Effector CD4-positive, alpha-beta T cell (primary cell): ENCODE data around the gene PRDX3.
"Not testable (repeated sequence)": the region's sequence is repeated elsewhere in the genome, so short reads cannot be mapped to it uniquely, and the experiment has no call there.

Experiments
- DNase-seq: peaks from one replicate; pipeline ENCODE4 v3.0.0-alpha.2; 2020

The PRDX3 gene

DNA sequence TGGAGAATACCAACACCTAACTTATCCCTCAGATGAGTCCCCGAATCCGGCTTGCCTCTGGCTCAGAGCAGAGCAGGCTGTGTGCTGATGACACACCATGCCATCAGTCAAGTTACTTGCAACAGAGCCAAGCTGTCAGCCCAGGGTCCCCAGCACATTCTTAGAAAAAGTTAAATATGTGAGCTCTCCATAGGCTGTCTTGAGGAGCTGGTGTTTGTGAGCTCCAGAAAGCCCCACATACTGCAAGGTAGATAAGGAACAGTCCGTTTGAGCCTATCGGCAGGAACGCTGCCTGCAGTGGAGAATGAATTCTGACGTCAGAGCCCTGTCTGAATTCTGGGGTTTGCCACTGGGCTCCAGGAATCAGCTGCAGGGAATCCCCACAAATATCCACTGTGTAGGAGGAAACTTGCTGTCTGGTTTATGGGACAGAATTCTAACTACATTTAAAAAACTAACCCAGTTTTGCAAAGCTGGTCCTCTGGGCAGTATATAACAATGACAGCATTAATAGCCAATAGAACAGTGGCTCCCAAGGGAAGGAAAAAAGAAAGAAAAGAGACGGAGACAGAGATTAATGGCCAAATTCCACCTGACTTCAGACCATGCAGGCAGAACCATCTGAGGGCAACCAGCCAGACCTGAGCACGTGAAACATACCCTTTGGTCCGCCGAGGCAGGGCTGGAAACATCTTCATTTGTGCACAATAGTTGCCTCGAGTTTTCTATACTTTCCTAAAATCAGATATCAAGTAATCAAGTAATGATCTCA, 16.7 kb downstream of the PRDX3 start:
- no peak for DNase-seq

DNA sequence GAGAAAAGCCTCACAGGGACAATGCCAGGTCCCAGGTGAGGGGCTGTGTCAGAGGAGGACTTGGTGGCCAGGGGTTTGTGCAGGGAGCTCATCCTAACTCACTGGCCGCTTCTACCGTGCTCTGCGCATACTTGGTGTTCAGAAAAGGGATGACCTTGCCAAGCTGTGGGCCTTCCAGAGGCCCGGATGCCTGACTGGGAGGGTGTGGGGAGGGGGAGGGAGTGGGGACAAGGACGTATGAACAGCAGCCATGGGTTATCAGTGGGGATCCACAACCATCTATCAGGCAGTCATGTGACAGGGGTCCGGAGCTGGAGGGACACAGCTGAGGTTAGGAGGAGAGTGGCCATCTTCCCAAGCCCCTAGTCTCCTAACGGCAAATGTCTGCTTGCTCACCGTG, 19.3 kb downstream of the PRDX3 start:
- no peak for DNase-seq

DNA sequence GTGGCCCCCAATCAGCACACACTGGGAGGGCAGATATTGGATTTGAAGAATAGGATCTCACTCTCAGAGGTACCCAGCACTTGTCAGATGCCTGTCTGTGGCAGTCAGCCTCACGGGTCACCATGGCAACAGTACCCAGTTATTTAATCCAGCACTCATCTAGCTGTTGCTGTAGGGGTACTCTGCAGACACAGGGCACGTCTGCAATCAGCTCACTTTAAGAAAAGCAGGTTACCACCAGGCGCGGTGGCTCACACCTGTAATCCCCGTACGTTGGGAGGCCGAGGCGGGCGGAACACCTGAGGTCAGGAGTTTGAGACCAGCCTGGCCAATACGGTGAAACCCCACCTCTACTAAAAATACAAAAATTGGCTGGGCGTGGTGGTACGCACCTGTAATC, 25.0 kb downstream of the PRDX3 start:
- DNase-seq: no peak

- no peak for DNase-seq
Observed at GRCh38 chr10:119153041-119153440, 25.6 kb downstream of the PRDX3 start.

GRCh38 chr10:119151601-119152000, 27.0 kb downstream of the PRDX3 start:
- DNase-seq: not testable (repeated sequence)

- no peak for DNase-seq
Observed at GRCh38 chr10:119149729-119150128, 28.9 kb downstream of the PRDX3 start.

DNA sequence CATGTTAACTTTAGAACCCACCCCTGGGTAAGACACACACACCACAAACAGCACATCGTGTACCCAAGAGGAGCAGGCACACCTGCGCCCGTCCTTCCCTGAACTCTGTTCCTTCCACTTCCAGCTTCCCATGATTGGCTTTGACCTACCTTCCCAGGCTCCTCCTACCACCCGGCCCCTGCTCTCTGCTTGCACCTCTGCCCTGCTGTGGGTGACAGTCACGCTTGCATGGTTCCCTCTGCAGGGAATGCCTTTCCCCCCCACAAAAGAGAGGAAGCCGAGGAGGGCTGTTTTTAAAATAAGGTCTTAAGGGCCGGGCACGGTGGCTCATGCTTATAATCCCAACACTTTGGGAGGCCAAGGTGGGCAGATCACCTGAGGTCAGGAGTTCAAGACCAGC, 29.5 kb downstream of the PRDX3 start:
- DNase-seq: no peak

- DNase-seq: no peak
Observed at GRCh38 chr10:119143657-119144056, 35.0 kb downstream of the PRDX3 start.

- no peak for DNase-seq
Observed at GRCh38 chr10:119140603-119141245, 37.9 kb downstream of the PRDX3 start.

DNA sequence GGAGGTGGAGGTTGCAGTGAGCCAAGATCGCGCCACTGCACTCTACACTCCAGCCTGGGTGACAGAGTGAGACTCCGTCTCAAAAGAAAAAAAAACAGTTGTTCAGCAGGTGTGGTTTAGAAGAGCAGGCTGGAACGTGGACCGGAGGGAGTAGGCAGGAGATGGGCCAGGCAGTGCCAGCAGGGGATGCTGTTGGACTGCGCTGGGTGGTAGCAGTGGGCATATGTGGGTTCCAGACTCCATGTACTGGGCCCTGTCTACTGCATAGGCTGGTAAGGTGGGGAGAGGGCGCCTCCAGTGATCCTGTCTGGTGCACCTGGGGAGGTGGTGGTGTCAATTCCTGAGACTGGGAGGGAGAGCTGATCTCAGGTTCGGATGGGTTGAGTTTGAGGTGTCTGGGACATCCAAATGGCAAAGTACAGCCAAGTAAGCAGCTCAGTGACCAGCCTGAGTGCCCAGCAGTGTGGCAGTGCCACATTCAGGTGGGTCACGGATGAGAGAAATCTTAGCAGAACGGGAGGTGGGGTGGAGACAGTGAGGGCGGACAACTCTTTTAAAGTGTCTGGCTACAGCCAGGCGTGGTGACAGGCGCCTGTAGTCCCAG, 39.0 kb downstream of the PRDX3 start:
- peak; percentile 37 for DNase-seq

- no peak for DNase-seq
Observed at GRCh38 chr10:119138346-119139306, 40.0 kb downstream of the PRDX3 start.

DNA sequence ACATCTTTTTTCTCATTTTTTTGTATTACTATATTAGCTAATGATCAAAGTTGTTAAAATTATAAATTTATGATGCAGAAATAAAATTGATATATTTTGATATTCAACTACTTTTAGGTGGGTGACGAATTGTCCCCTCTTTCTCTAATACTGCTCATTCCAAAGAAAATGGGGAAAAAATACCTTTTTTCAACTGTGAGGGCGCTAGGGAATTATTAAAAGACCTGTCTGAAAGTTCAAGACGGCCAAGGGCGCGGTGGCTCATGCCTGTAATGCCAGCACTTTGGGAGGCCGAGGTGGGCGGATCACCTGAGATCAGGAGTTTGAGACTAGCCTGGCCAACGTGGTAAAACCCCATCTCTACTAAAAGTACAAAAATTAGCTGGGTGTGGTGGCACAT, 40.7 kb downstream of the PRDX3 start:
- DNase-seq: not testable (repeated sequence)

- no peak for DNase-seq
Observed at GRCh38 chr10:119136084-119136483, 42.5 kb downstream of the PRDX3 start.

DNA sequence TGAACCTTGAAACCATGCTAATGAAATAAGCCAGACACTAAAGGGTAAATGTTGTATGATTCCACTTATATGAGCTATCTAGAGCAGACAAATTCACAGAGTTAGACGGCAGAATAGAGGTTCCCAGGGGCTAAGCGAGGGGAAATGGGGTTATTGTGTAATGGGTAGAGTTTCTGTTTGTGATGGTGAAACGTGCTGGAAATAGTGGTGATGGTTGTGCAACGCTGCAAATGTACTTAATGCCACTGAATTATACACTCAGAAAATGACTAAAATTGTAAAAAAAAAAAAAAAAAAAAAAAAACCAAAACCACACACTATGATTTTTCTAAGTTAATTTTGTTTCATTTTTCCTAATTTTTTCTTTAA, 43.1 kb downstream of the PRDX3 start:
- DNase-seq: no peak

DNA sequence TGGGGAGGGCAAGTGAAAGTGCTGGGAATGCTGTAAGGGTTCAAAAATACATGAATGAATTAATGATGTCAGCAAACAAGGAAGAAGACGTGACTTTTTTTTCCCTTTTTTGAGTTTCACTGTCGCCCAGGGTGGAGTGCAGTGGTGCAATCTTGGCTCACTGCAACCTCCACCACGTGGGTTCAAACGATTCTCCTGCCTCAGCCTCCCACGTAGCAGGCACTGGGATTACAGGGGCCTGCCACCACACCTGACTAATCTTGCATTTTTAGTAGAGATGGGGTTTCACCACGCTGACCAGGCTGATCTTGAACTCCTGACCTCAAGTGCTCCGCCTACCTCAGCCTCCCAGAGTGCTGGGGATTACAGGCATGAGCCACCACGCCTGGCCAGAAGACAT, 44.7 kb downstream of the PRDX3 start:
- DNase-seq: no peak

- no peak for DNase-seq
Observed at GRCh38 chr10:119132521-119133345, 45.9 kb downstream of the PRDX3 start.

DNA sequence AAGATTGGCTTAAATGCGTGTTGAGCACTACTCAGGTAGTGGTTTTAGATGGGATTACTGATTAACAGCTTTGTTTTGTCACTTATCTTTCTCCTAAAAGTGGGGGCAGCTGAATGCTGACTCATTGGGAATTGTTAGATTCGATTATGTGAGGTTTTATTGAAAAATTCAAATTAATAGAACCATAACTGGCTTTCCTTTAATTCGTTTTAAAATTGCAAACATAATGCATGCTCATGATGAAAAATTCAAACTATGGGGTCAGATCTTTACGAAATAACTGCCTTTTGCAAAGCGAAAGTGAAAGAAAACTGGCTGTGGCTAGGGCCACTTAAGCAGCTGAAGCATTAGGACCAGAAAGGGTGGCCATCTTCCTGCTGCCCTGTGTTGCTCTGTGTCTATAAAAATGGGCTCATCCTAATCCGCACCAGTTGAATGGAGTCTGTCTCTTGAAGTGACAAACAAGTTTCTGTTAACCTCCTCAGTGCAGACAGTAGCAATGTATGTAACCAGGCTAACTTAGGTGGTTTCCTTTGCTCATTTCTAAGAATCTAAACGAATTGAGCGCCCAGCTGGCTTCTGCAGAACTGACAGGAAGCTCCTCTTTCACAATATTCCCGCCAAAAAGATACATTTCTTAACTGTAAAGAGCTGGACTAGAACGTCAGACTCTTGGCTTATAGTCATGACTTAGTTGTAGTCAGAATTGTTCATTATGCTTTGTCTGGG, 46.9 kb downstream of the PRDX3 start:
- DNase-seq: no peak

- DNase-seq: no peak
Observed at GRCh38 chr10:119129721-119130120, 48.9 kb downstream of the PRDX3 start.

GRCh38 chr10:119125942-119126341, 52.7 kb downstream of the PRDX3 start:
- no peak for DNase-seq

DNA sequence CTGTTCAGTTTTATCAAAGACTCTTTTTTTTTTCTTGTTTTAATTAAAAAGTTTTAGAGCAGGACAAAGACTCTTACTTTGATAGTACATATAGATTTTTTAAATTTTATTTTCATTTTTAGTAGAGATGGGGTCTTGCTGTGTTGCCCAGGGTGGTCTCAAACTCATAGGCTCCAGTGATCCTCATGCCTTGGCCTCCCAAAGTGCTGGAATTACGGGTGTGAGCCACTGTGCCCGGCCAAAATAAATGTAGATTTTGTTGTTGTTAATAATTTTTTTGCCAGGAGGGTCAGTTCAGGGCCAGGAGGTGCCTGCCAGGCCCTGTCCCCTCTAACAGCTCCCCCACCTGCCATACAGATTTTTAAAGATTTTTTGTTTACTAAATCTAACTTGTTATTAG, 57.7 kb downstream of the PRDX3 start:
- no peak for DNase-seq

DNA sequence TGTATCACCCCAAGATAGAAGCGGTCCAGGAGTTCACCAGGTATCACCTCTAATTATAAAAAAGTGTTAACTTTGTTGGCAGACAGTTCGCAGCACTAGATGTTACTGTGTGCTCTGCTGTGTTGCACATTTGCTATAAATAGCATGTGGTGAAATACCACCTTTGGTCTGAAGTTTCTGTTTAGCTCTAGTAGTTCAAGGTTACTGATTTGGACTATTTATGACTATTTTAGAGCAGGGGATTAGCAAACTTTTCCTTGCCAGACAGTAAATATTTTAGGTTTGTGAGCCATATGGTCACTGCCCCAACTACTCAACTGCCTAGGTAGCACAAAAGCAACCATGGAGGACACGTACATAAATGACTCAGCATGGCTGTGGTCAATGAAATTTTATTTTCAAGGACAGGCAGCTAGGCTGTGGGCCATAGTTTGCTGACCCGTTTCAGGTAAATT, 58.2 kb downstream of the PRDX3 start:
- no peak for DNase-seq
